ENCODE results near the gene CHST15.

CHST15 gene

GRCh38 chr10:124058346-124059003 is 34.9 kb downstream of the CHST15 start:
- peaks cover 17 to 31% of the 10 kb centered on the region in 2 experiments for H3K4me1 ChIP-seq (ENCODE audit: control insufficient read depth in 1 of 2, insufficient read depth in 1 of 2, low read depth in 1 of 2, low read length in 1 of 2)
- no peaks in the 10 kb centered on the region for H3K9me3 ChIP-seq
- no peaks in the 10 kb centered on the region for H3K27me3 ChIP-seq
- TF ChIP-seq CTCF (IDR thresholded peaks at IDR 0.05) = no peak
- peak overlapping the region; percentile 34 for H3K27ac ChIP-seq
- peaks cover 67% of the 10 kb centered on the region for H3K36me3 ChIP-seq
- no peak overlapping the region for H3K4me3 ChIP-seq (ENCODE audit: low read depth in 1 of 2, low read length in 1 of 2)

- no peak for TF ChIP-seq CTCF (IDR thresholded peaks at IDR 0.05)
- Histone ChIP-seq H3K36me3 (peaks cover 58% of the 10 kb centered on the region), H3K9me3 (no peaks in the 10 kb centered on the region), H3K27ac (no peak overlapping the region), H3K27me3 (no peaks in the 10 kb centered on the region), H3K4me1 (ENCODE audit: control insufficient read depth in 1 of 2, insufficient read depth in 1 of 2, low read depth in 1 of 2, low read length in 1 of 2) (peaks cover 23 to 37% of the 10 kb centered on the region in 2 experiments), H3K4me3 (ENCODE audit: low read depth in 1 of 2, low read length in 1 of 2) (no peak overlapping the region)
These were observed 35.8 kb downstream of the CHST15 start for GRCh38 chr10:124057601-124058000.

GRCh38 chr10:124056337-124056980 is 36.9 kb downstream of the CHST15 start:
- H3K4me3 ChIP-seq (ENCODE audit: low read depth in 1 of 2, low read length in 1 of 2) = no peak overlapping the region
- H3K27ac ChIP-seq = peak overlapping the region; percentile 70
- H3K36me3 ChIP-seq = peaks cover 48% of the 10 kb centered on the region
- peaks cover 23 to 37% of the 10 kb centered on the region in 2 experiments for H3K4me1 ChIP-seq (ENCODE audit: control insufficient read depth in 1 of 2, insufficient read depth in 1 of 2, low read depth in 1 of 2, low read length in 1 of 2)
- no peak for TF ChIP-seq CTCF (IDR thresholded peaks at IDR 0.05)
- H3K9me3 ChIP-seq = no peaks in the 10 kb centered on the region
- no peaks in the 10 kb centered on the region for H3K27me3 ChIP-seq

- Histone ChIP-seq H3K36me3 (peaks cover 49% of the 10 kb centered on the region), H3K4me1 (ENCODE audit: control insufficient read depth in 1 of 2, insufficient read depth in 1 of 2, low read depth in 1 of 2, low read length in 1 of 2) (peaks cover 23 to 37% of the 10 kb centered on the region in 2 experiments), H3K4me3 (ENCODE audit: low read depth in 1 of 2, low read length in 1 of 2) (no peak overlapping the region), H3K27me3 (no peaks in the 10 kb centered on the region), H3K27ac (peak overlapping the region; percentile 70), H3K9me3 (no peaks in the 10 kb centered on the region)
- TF ChIP-seq CTCF (IDR thresholded peaks at IDR 0.05) = no peak
These were observed 39.4 kb downstream of the CHST15 start for GRCh38 chr10:124053971-124054370.

GRCh38 chr10:124052561-124052960 is 40.8 kb downstream of the CHST15 start:
- peaks cover 45% of the 10 kb centered on the region for H3K36me3 ChIP-seq
- no peak overlapping the region for H3K4me3 ChIP-seq (ENCODE audit: low read depth in 1 of 2, low read length in 1 of 2)
- H3K27ac ChIP-seq = no peak overlapping the region
- H3K9me3 ChIP-seq = no peaks in the 10 kb centered on the region
- no peak for TF ChIP-seq CTCF (IDR thresholded peaks at IDR 0.05)
- H3K27me3 ChIP-seq = no peaks in the 10 kb centered on the region
- H3K4me1 ChIP-seq (ENCODE audit: control insufficient read depth in 1 of 2, insufficient read depth in 1 of 2, low read depth in 1 of 2, low read length in 1 of 2) = peaks cover 23 to 37% of the 10 kb centered on the region in 2 experiments
